ENCODE data around the gene NOTUM.

The NOTUM gene

GRCh38 chr17:81917565-81918332 is 43.2 kb downstream of the NOTUM start, which contains the start of gene SIRT7:
TSS of gene SIRT7 (minus strand) at chr17:81918176. CDS start at chr17:81918131, 45 bp downstream.
- no peak for TF ChIP-seq CTCF (conservative IDR thresholded peaks at IDR 0.05; ENCODE audit: low read depth)

GRCh38 chr17:81916234-81917001 is 44.6 kb downstream of the NOTUM start:
- peak; percentile 79 for DNase-seq (ENCODE audit: low spot score)
- CTCF ChIA-PET, result interaction anchor here (0.6 to 0.7 kb wide), 2 partner anchors 204 to 577 kb away, joined by 3 to 5 read pairs; partner anchors contain the start of gene SLC25A10
- peak overlapping the region; percentile 98 for H3K27ac ChIP-seq

More at GRCh38 chr17:81917565-81918332, 43.2 kb downstream of the NOTUM start, which contains the start of gene SIRT7:
- ChIA-PET POLR2A (ENCODE audit: low non-redundant PET) (interaction anchor here (0.5 to 1.1 kb wide), 4 partner anchors 9 to 305 kb away, joined by 3 read pairs; no protein-coding TSS in a partner anchor), CTCF (interaction anchor here (0.7 kb wide), 2 partner anchors 35 to 205 kb away, joined by 3 to 5 read pairs; partner anchors contain the start of gene SLC25A10)
- peak within 1 kb of the TSS; percentile 98 for H3K27ac ChIP-seq
- peak; percentile 87 for DNase-seq (ENCODE audit: low spot score)

GRCh38 chr17:81915331-81915730 is 45.7 kb downstream of the NOTUM start:
- TF ChIP-seq CTCF (conservative IDR thresholded peaks at IDR 0.05; ENCODE audit: low read depth), result no peak
- ChIA-PET CTCF (no interaction called here), POLR2A (ENCODE audit: low non-redundant PET) (no interaction called here)
- DNase-seq (ENCODE audit: low spot score), result no peak
- peak overlapping the region; percentile 98 for H3K27ac ChIP-seq

More at GRCh38 chr17:81916234-81917001, 44.6 kb downstream of the NOTUM start:
- POLR2A ChIA-PET (ENCODE audit: low non-redundant PET), result interaction anchor here (0.7 to 1.1 kb wide), 2 partner anchors 10 to 79 kb away, joined by 3 to 10 read pairs; no protein-coding TSS in a partner anchor
- TF ChIP-seq CTCF (conservative IDR thresholded peaks at IDR 0.05; ENCODE audit: low read depth), result no peak

GRCh38 chr17:81914103-81914850 is 46.7 kb downstream of the NOTUM start:
- no peak for DNase-seq (ENCODE audit: low spot score)

GRCh38 chr17:81913394-81914102 is 47.4 kb downstream of the NOTUM start:
- ChIA-PET CTCF (interaction anchor here (0.5 to 1.3 kb wide), 5 partner anchors 10 to 182 kb away, joined by 3 to 6 read pairs (median 3); no protein-coding TSS in a partner anchor), POLR2A (ENCODE audit: low non-redundant PET) (no interaction called here)
- peak overlapping the region; percentile 98 for H3K27ac ChIP-seq
- no peak for TF ChIP-seq CTCF (conservative IDR thresholded peaks at IDR 0.05; ENCODE audit: low read depth)
- peak; percentile 38 for DNase-seq (ENCODE audit: low spot score)

More at GRCh38 chr17:81914103-81914850, 46.7 kb downstream of the NOTUM start:
- POLR2A ChIA-PET (ENCODE audit: low non-redundant PET), result no interaction called here
- H3K27ac ChIP-seq, result peak overlapping the region; percentile 98
- CTCF ChIA-PET, result interaction anchor here (0.5 kb wide), 1 partner anchor 12 kb away, joined by 3 read pairs; no protein-coding TSS in a partner anchor
- TF ChIP-seq CTCF (conservative IDR thresholded peaks at IDR 0.05; ENCODE audit: low read depth), result no peak
